ENCODE data around the gene MYCBP2. TPM values are rescaled to one million over a fixed set of nuclear protein-coding genes. Genes with fewer than 3 reads are reported as not detected.
"Not testable (repeated sequence)": the region's sequence is repeated elsewhere in the genome, so short reads cannot be mapped to it uniquely, and the experiment has no call there.

Gene MYCBP2
- total RNA-seq, 2 experiments from 2014 or later: 106 to 122 TPM

DNA sequence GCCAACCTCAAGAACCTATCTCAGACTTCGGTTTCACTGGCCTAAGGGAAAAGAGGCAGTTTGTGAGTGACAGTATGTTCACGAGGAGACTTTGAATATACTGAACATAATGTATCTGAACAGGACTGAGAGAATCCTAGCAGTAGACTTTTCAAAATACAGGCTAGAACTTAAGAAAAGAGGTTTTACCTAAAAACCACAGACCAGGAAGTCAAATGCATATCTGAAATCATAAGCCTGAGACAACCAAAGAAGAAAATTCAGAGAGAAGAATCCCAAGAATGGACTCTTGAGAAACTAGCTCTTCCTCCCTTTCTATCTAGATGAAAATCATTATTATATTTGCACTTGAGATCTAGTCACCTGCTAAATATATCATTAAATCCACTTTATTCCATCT lies 17.6 kb downstream of the MYCBP2 start:
- H3K4me1 Mint-ChIP-seq: peaks cover 59% of the 10 kb centered on the region
- CTCF ChIA-PET: interaction anchor here (1.4 kb wide), 1 partner anchor 11 kb away, joined by 3 read pairs; no protein-coding TSS in a partner anchor
- no peak overlapping the region for H3K4me3 Mint-ChIP-seq
- H3K36me3 Mint-ChIP-seq: peaks cover 24% of the 10 kb centered on the region
- H3K27me3 Mint-ChIP-seq: no peaks in the 10 kb centered on the region
- H3K27ac Mint-ChIP-seq: no peak overlapping the region
- H3K9me3 Mint-ChIP-seq (ENCODE audit: low read depth): peaks cover 2% of the 10 kb centered on the region
- ATAC-seq (no peak), DNase-seq (no peak)

DNA sequence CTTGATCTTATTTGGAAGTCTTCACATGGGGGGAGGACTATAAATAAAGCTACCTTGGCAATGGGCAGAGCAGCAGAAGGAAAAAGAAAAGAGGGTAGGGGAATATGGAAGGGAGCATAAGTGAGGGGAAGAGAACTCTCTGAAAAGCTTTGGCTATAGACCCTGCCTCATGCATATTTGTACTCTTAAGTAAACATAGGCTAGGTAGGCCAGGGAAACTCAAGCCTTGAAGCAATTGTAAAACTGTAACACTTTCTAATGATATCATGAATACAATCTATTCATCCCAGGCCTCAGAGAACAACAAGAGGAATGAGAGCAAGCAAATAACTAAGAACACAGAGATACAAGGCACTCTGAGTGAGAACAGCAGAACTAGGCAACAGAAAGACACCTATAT lies 20.4 kb downstream of the MYCBP2 start:
- peaks cover 3% of the 10 kb centered on the region for H3K9me3 Mint-ChIP-seq (ENCODE audit: low read depth)
- H3K27ac Mint-ChIP-seq: no peak overlapping the region
- H3K27me3 Mint-ChIP-seq: no peaks in the 10 kb centered on the region
- CTCF ChIA-PET: no interaction called here
- ATAC-seq (no peak), DNase-seq (no peak)
- H3K4me3 Mint-ChIP-seq: no peak overlapping the region
- peaks cover 39% of the 10 kb centered on the region for H3K36me3 Mint-ChIP-seq
- H3K4me1 Mint-ChIP-seq: peaks cover 57% of the 10 kb centered on the region

DNA sequence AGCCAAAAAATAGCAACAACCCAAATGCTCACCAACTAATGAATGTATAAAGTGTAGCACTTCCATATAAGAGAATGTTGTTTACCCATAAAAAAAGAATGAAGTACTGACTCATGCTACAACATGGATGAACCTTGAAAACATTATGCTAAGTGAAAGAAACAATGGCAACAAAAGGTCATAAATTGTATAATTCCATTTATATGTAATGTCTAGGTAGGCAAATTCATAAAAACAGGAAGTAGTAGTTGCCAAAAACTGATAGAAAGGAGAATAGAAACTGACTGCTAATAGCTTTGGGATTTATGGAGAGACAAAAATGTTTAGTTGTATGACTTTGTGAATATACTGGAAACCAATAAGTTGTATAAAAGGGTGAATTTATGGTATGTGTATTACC lies 21.6 kb downstream of the MYCBP2 start:
- H3K4me3 Mint-ChIP-seq: no peak overlapping the region
- ATAC-seq (no peak), DNase-seq (no peak)
- peaks cover 3% of the 10 kb centered on the region for H3K9me3 Mint-ChIP-seq (ENCODE audit: low read depth)
- no peaks in the 10 kb centered on the region for H3K27me3 Mint-ChIP-seq
- CTCF ChIA-PET: no interaction called here
- H3K36me3 Mint-ChIP-seq: peaks cover 38% of the 10 kb centered on the region
- H3K27ac Mint-ChIP-seq: no peak overlapping the region
- H3K4me1 Mint-ChIP-seq: peaks cover 55% of the 10 kb centered on the region

DNA sequence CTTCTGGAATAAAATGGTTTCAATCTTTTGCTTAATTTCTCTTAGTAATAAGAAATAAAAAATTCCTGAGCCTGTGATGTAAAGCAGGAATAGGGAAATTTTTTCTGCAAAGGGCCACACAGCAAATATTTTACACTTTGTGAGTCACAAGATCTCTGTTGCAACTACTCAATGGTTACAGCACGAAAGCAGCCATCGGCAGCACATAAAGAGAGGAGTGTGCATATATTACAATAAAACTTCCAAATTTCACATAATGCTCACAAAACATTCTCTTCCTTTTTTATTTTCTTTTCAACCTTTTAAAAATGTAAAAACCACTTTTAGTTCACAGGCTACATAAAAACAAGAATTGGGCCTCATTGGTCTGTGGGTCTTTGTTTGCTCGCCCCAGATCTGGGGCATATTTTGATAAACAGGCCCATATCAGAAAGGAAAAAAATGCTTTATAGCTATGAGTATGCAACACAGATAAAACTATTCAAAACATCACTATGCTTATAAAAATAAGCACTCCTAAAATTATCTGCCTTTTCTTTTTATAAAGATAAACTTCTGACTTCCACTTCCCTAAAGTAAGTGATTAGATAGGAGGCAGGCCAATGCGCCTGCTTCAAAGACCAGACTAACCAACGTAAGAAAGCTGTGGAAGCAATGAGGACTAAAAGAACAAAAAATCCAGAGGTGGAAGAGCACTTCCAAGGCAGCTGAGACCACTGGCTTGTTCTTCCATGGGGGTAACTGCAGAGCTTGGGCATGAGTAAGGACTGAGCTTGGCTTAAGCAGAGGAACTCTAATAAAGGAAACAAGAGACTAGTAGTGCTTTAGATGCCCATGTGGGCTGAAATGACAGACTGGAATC lies 26.5 kb downstream of the MYCBP2 start:
- Mint-ChIP-seq H3K4me3 (no peak overlapping the region), H3K36me3 (peaks cover 39% of the 10 kb centered on the region), H3K27ac (no peak overlapping the region), H3K9me3 (ENCODE audit: low read depth) (peaks cover 3% of the 10 kb centered on the region), H3K27me3 (no peaks in the 10 kb centered on the region), H3K4me1 (peaks cover 37% of the 10 kb centered on the region)
- DNase-seq (no peak), ATAC-seq (no peak)
- CTCF ChIA-PET: interaction anchor here (1.0 kb wide), 1 partner anchor 26 kb away, joined by 3 read pairs; the partner anchor contains the start of gene MYCBP2

DNA sequence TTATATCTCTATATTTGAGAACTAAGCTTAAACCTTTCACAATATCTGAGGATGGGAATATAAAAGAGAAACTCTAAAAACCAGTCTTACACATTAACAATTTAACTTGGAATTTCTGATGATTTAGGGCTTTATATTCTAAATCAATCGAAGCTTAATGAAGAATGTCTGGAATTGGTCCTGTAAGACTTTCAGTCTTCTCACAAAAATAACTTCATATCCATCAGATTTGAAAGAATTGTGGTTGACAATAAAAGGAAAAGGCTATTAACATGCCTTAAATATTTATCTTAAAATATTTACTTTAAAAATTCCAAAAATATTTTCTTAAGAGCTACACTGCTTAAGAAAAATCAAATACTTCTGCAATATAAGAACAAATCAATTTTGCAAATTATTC lies 27.3 kb downstream of the MYCBP2 start:
- Mint-ChIP-seq H3K36me3 (peaks cover 41% of the 10 kb centered on the region), H3K4me3 (no peak overlapping the region), H3K27me3 (no peaks in the 10 kb centered on the region), H3K9me3 (ENCODE audit: low read depth) (peaks cover 3% of the 10 kb centered on the region), H3K27ac (no peak overlapping the region), H3K4me1 (peaks cover 33% of the 10 kb centered on the region)
- CTCF ChIA-PET: interaction anchor here (1.0 kb wide), 1 partner anchor 27 kb away, joined by 3 read pairs; the partner anchor contains the start of gene MYCBP2
- ATAC-seq: no peak
- DNase-seq: no peak

DNA sequence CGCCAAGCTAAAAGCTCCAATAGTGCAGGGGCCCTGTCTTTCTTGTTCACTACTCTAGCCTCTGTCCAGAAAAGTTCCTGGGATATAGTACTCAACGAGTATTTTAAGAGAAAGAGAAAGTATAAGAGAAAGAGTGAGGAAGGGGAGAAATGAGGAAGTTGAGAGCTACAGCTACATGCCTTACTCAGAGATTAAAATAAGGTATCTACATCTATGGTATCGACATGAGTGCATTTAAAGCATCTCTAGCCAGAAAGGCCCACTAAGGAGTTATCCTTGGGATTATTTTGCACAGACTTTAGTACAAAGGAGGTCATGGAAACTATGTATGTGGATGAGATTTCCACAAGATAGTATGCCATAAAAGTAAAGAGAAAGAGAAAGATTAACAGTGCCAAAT lies 28.5 kb downstream of the MYCBP2 start:
- no peak for ATAC-seq
- Mint-ChIP-seq H3K27me3 (no peaks in the 10 kb centered on the region), H3K4me1 (peaks cover 28% of the 10 kb centered on the region), H3K27ac (no peak overlapping the region), H3K9me3 (ENCODE audit: low read depth) (no peaks in the 10 kb centered on the region), H3K36me3 (peaks cover 42% of the 10 kb centered on the region), H3K4me3 (no peak overlapping the region)
- DNase-seq: no peak
- CTCF ChIA-PET: no interaction called here

DNA sequence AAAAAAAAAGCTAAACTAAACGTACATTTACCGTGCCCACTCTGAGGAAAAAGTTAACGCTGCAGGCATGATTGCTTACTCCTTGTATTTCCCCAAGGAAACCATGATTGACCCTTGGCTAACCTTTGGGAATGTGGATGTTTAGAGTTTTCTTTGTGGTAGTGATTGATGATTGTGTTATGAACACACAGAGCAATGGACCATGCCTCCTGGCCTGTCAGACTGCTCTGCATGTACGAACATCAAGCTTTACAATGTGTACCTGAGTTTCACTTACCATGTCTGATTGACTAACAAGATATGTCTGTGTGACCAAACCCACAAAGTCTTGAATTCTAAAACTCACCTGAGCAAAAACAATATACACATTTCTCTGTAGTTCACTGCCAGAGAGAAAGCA lies 35.1 kb downstream of the MYCBP2 start:
- no peak overlapping the region for H3K27ac Mint-ChIP-seq
- H3K36me3 Mint-ChIP-seq: peaks cover 76% of the 10 kb centered on the region
- H3K4me1 Mint-ChIP-seq: peaks cover 27% of the 10 kb centered on the region
- no peaks in the 10 kb centered on the region for H3K27me3 Mint-ChIP-seq
- H3K9me3 Mint-ChIP-seq (ENCODE audit: low read depth): peaks cover 2% of the 10 kb centered on the region
- CTCF ChIA-PET: interaction anchor here (1.1 to 1.2 kb wide), 2 partner anchors 34 to 187 kb away, joined by 3 read pairs; no protein-coding TSS in a partner anchor
- ATAC-seq (no peak), DNase-seq (no peak)
- no peak overlapping the region for H3K4me3 Mint-ChIP-seq

DNA sequence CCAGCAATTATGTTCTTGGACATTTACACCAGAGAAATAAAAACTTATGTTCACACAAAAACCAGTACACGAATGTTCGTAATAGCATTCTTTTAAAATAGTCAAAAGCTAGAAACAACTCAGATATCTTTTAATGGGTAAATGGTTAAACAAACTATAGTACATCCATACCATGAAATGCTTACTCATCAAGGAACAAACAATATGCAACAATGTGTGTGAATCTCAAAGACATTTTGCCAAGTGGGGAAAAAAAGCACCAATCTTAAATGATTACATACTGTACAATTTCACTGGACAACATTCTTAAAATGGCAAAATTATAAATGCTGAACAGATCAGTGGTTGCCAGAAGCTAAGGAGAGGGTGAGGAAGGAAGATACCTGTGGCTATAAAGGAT lies 36.6 kb downstream of the MYCBP2 start:
- ATAC-seq (no peak), DNase-seq (no peak)
- Mint-ChIP-seq H3K36me3 (peaks cover 72% of the 10 kb centered on the region), H3K27me3 (no peaks in the 10 kb centered on the region), H3K4me3 (no peak overlapping the region), H3K27ac (no peak overlapping the region), H3K9me3 (ENCODE audit: low read depth) (peaks cover 2% of the 10 kb centered on the region), H3K4me1 (peaks cover 29% of the 10 kb centered on the region)
- CTCF ChIA-PET: no interaction called here

DNA sequence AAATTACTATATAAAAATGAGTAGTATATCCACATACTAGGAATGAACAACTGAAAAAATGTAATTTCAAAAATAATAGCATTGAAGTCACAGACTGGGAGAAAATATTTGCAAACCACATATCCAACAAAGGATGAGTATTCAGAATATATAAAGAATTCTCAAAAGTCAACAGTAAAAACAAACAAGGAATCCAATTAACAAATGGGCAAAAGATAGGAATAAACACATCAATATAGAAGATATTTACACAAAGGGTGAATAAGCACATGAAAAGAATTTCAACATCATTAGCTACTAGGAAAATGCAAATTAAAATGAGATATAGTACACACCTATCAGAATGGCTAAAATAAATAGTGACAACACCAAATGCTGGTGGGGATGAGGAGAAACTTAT lies 37.0 kb downstream of the MYCBP2 start:
- Mint-ChIP-seq H3K9me3 (ENCODE audit: low read depth) (peaks cover 2% of the 10 kb centered on the region), H3K36me3 (peaks cover 70% of the 10 kb centered on the region), H3K27me3 (no peaks in the 10 kb centered on the region), H3K4me3 (no peak overlapping the region), H3K4me1 (peaks cover 29% of the 10 kb centered on the region), H3K27ac (no peak overlapping the region)
- ATAC-seq (no peak), DNase-seq (no peak)
- CTCF ChIA-PET: no interaction called here

DNA sequence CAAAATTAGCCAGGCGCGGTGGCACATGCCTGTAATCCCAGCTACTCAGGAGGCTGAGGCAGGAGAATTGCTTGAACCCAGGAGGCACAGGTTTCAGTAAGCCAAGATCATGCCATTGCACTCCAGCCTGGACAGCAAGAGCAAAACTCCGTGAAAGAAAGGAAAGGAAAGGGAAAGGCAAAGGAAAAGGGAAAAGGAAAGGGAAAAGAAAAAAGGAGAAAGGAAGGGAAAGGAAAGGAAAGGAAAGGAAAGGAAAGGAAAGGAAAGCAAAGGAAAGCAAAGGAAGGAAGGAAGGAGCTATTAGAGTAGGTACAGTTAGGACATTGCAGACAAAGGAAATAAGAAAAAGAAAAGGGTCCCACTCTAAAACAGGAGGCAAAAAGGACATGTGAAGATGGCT lies 41.3 kb downstream of the MYCBP2 start:
- CTCF ChIA-PET: interaction anchor here (1.1 kb wide), 1 partner anchor 32 kb away, joined by 3 read pairs; no protein-coding TSS in a partner anchor
- peaks cover 54% of the 10 kb centered on the region for H3K36me3 Mint-ChIP-seq
- not testable (repeated sequence) for H3K27me3 Mint-ChIP-seq

DNA sequence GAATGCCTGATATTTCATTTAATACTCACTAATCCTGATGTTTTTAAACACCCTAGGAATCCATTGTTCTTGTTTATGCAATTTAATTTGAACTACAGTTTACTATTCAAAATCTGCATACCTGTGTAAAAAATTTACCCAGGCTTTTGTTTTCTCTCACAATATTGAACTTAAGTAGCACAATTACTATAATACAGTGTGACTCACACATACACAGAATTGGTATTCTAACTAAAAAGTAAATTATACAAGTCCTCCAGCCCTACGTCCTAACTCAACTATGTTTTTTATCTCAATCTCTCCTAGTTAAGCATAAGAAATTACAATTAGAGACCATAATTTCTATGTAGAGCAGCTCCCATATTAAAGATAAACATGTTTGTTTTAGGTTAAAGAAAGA lies 41.8 kb downstream of the MYCBP2 start:
- H3K36me3 Mint-ChIP-seq: peaks cover 51% of the 10 kb centered on the region

More for the DNA sequence above, 41.3 kb downstream of the MYCBP2 start:
- peaks cover 11% of the 10 kb centered on the region for H3K4me1 Mint-ChIP-seq
- not testable (repeated sequence) for H3K9me3 Mint-ChIP-seq (ENCODE audit: low read depth); H3K27ac Mint-ChIP-seq; ATAC-seq; DNase-seq; H3K4me3 Mint-ChIP-seq

DNA sequence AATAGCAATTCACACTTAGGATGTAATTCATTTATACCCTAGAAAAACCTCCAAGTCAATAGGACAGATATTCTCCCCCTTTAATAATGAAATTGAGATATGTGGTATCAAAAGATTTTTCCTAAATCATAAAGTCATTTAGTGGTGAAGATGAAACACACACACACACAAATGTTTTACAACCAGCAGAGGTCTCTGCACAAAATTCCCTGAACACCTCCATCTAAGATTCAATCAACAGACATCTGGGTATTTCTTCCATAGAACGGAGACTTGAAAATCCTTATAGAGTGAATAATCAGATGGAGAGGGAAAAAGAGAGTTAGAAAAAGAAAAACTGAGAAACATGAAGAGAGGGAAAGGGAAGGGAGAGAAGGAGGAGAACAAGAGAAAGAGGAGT lies 52.8 kb downstream of the MYCBP2 start:
- H3K27ac Mint-ChIP-seq: no peak overlapping the region
- no peak overlapping the region for H3K4me3 Mint-ChIP-seq
- H3K4me1 Mint-ChIP-seq: no peaks in the 10 kb centered on the region
- H3K9me3 Mint-ChIP-seq (ENCODE audit: low read depth): no peaks in the 10 kb centered on the region
- peaks cover 38% of the 10 kb centered on the region for H3K36me3 Mint-ChIP-seq
- DNase-seq: no peak
- CTCF ChIA-PET: interaction anchor here (1.1 kb wide), 1 partner anchor 10 kb away, joined by 3 read pairs; no protein-coding TSS in a partner anchor
- H3K27me3 Mint-ChIP-seq: no peaks in the 10 kb centered on the region
- ATAC-seq: no peak

More for the DNA sequence above, 41.8 kb downstream of the MYCBP2 start:
- ATAC-seq: no peak
- DNase-seq: no peak
- CTCF ChIA-PET: no interaction called here
- Mint-ChIP-seq H3K27ac (no peak overlapping the region), H3K9me3 (ENCODE audit: low read depth) (no peaks in the 10 kb centered on the region), H3K4me3 (no peak overlapping the region), H3K4me1 (peaks cover 8% of the 10 kb centered on the region), H3K27me3 (no peaks in the 10 kb centered on the region)

DNA sequence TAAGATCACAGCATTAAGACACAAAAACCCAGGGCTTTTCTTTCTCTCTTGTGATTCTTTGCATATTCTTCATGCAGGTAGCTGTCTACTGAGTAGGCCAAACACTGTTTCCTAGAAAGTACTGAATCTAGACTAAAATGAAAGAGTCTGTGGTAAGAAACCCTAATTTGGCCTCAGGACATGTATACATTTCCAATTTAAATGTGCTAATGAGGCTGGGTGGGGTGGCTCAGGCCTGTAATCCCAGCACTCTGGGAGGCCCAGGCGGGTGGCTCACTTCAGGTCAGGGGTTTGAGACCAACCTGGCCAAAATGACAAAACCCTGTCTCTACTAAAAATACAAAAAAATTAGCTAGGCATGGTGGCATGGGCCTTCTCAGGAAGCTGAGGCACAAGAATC lies 57.8 kb downstream of the MYCBP2 start:
- no peak overlapping the region for H3K4me3 Mint-ChIP-seq
- no peak for DNase-seq
- H3K9me3 Mint-ChIP-seq (ENCODE audit: low read depth): no peaks in the 10 kb centered on the region
- no peak overlapping the region for H3K27ac Mint-ChIP-seq
- peaks cover 39% of the 10 kb centered on the region for H3K36me3 Mint-ChIP-seq
- CTCF ChIA-PET: no interaction called here
- no peaks in the 10 kb centered on the region for H3K27me3 Mint-ChIP-seq
- ATAC-seq: no peak
- H3K4me1 Mint-ChIP-seq: no peaks in the 10 kb centered on the region

DNA sequence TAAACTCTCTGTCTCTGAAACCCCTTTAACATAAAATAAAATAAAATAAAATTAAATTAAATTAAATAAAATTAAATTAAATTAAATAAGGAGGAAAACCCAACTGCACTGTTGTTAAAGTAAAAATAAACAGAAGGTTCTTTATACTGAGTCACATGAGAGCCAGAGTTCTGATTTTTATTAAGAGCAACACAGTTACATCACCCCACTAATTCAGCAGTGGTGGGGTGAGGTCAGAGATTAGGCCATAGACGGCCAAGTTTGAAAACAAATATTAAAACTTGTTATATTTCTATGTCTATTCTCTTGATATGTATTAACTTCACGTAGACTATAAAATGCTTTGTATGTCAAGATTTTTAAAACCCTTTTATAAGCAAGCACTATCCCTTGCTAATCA lies 59.5 kb downstream of the MYCBP2 start:
- CTCF ChIA-PET: no interaction called here

More for the DNA sequence above, 59.5 kb downstream of the MYCBP2 start:
- ATAC-seq: no peak
- Mint-ChIP-seq H3K4me1 (no peaks in the 10 kb centered on the region), H3K27ac (no peak overlapping the region), H3K36me3 (peaks cover 33% of the 10 kb centered on the region), H3K4me3 (no peak overlapping the region), H3K9me3 (ENCODE audit: low read depth) (no peaks in the 10 kb centered on the region), H3K27me3 (no peaks in the 10 kb centered on the region)
- no peak for DNase-seq
